Upper lobe of right lung (tissue), 1 donor: ENCODE results near the gene IFITM1. TPM values are rescaled to one million over a fixed set of nuclear protein-coding genes. Genes with fewer than 3 reads are reported as not detected.

Source experiments
- ATAC-seq: fragments of 200-7000 bp; cut with Tn5 transposase; one replicate; pipeline ENCODE4 v1.9.1; 2020; ENCODE audit warnings: mild to moderate bottlenecking, moderate library complexity
- DNase-seq: peaks from one replicate; pipeline ENCODE4 v3.0.0-alpha.2; 2020
- H3K27ac ChIP-seq: fragments of 200-600 bp; one replicate; pipeline ENCODE4 v1.8.0; 2022
- H3K27me3 ChIP-seq: fragments of 200-600 bp; one replicate; pipeline ENCODE4 v1.8.0; 2022; ENCODE audit warnings: mild to moderate bottlenecking
- H3K36me3 ChIP-seq: fragments of 200-600 bp; one replicate; pipeline ENCODE4 v1.8.0; 2022
- H3K4me1 ChIP-seq: fragments of 200-600 bp; one replicate; pipeline ENCODE4 v1.8.0; 2022
- H3K4me3 ChIP-seq: fragments of 200-600 bp; one replicate; pipeline ENCODE4 v1.8.0; 2022; ENCODE audit warnings: mild to moderate bottlenecking
- H3K9me3 ChIP-seq: fragments of 200-600 bp; one replicate; pipeline ENCODE4 v1.8.0; 2022
- CTCF ChIP-seq: fragments of 200-600 bp; IDR thresholded peaks from one replicate; pipeline ENCODE4 v1.8.0; 2022; ENCODE audit warnings: antibody characterized with exemption
- intact Hi-C: fragments of 100-400 bp; cut with DNase I; formaldehyde crosslinking; loops from one replicate; pipeline ENCODE4 v1.11.0; 2022
- total RNA-seq: library from RNA; stranded (reverse); fragmentation: NEBNext Ultra II Directional; extraction: Animal tissue kit (Norgen Biotek cat#: 25700); gene quantifications from one replicate; pipeline ENCODE4 v1.2.1, GENCODE V29; 2021
- donor health status: DM: no; HTN: yes; CAD: no; lungs with severe emphysema.

IFITM1 gene
- total RNA-seq, 1 donor from 2014 or later, result 128 TPM

- Histone ChIP-seq H3K27me3 (peaks cover 17% of the 10 kb centered on the region), H3K4me3 (peak overlapping the region; percentile 69), H3K9me3 (no peaks in the 10 kb centered on the region), H3K27ac (peak overlapping the region; percentile 47), H3K36me3 (peaks cover 4% of the 10 kb centered on the region), H3K4me1 (peaks cover 18% of the 10 kb centered on the region)
- intact Hi-C loops, result no loop called here
- ATAC-seq (no peak), DNase-seq (no peak)
- no peak for TF ChIP-seq CTCF
These were observed 24.5 kb upstream of the IFITM1 start for GRCh38 chr11:289398-289711.

GRCh38 chr11:289712-290620 lies 23.9 kb upstream of the IFITM1 start:
- no peaks in the 10 kb centered on the region for H3K9me3 ChIP-seq
- peak overlapping the region; percentile 69 for H3K4me3 ChIP-seq
- H3K27me3 ChIP-seq, result peaks cover 12% of the 10 kb centered on the region
- DNase-seq (peak; percentile 64), ATAC-seq (no peak)
- intact Hi-C loops, result no loop called here
- peaks cover 18% of the 10 kb centered on the region for H3K4me1 ChIP-seq
- peak overlapping the region; percentile 47 for H3K27ac ChIP-seq
- TF ChIP-seq CTCF, result no peak
- peaks cover 4% of the 10 kb centered on the region for H3K36me3 ChIP-seq

GRCh38 chr11:290621-291231 lies 23.1 kb upstream of the IFITM1 start:
- no peak for TF ChIP-seq CTCF
- peaks cover 5% of the 10 kb centered on the region for H3K27me3 ChIP-seq
- DNase-seq (peak; percentile 59), ATAC-seq (no peak)
- H3K36me3 ChIP-seq, result peaks cover 4% of the 10 kb centered on the region
- H3K4me3 ChIP-seq, result no peak overlapping the region
- H3K9me3 ChIP-seq, result no peaks in the 10 kb centered on the region
- intact Hi-C loops, result no loop called here
- peaks cover 18% of the 10 kb centered on the region for H3K4me1 ChIP-seq
- no peak overlapping the region for H3K27ac ChIP-seq

- ATAC-seq (no peak), DNase-seq (peak; percentile 63)
- no peak overlapping the region for H3K27ac ChIP-seq
- H3K4me1 ChIP-seq, result peaks cover 18% of the 10 kb centered on the region
- TF ChIP-seq CTCF, result no peak
- peaks cover 4% of the 10 kb centered on the region for H3K36me3 ChIP-seq
- intact Hi-C loops, result no loop called here
- H3K27me3 ChIP-seq, result no peaks in the 10 kb centered on the region
- H3K4me3 ChIP-seq, result no peak overlapping the region
- H3K9me3 ChIP-seq, result no peaks in the 10 kb centered on the region
These were observed 22.3 kb upstream of the IFITM1 start for GRCh38 chr11:291281-292210.

GRCh38 chr11:292211-293121 lies 21.4 kb upstream of the IFITM1 start:
- no peak for TF ChIP-seq CTCF
- peaks cover 4% of the 10 kb centered on the region for H3K36me3 ChIP-seq
- intact Hi-C loops, result no loop called here
- no peak for ATAC-seq
- no peaks in the 10 kb centered on the region for H3K27me3 ChIP-seq
- peak; percentile 64 for DNase-seq
- peaks cover 22% of the 10 kb centered on the region for H3K4me1 ChIP-seq
- no peak overlapping the region for H3K27ac ChIP-seq
- H3K9me3 ChIP-seq, result no peaks in the 10 kb centered on the region
- no peak overlapping the region for H3K4me3 ChIP-seq
